ENCODE results near the gene MCTP1. TPM values are rescaled to one million over a fixed set of nuclear protein-coding genes. Genes with fewer than 3 reads are reported as not detected.

The MCTP1 gene
- total RNA-seq, 1 donor from 2014 or later = 4.6 TPM

GRCh38 chr5:94692581-94692980, 592.3 kb downstream of the MCTP1 start:
- no peak for ATAC-seq

GRCh38 chr5:94691949-94692348, 592.9 kb downstream of the MCTP1 start:
- no peak for ATAC-seq

GRCh38 chr5:94691291-94691690, 593.6 kb downstream of the MCTP1 start:
- ATAC-seq = no peak

- ATAC-seq = no peak
Measured at GRCh38 chr5:94690778-94691177, 594.1 kb downstream of the MCTP1 start.

- ATAC-seq = no peak
Measured at GRCh38 chr5:94689908-94690307, 595.0 kb downstream of the MCTP1 start.

GRCh38 chr5:94682814-94683520, 601.9 kb downstream of the MCTP1 start:
- no peak for ATAC-seq

GRCh38 chr5:94675965-94676618, 608.8 kb downstream of the MCTP1 start:
- no peak for ATAC-seq

- ATAC-seq = no peak
Measured at GRCh38 chr5:94674490-94675382, 610.2 kb downstream of the MCTP1 start.

- no peak for ATAC-seq
Measured at GRCh38 chr5:94672746-94673145, 612.1 kb downstream of the MCTP1 start.

- no peak for ATAC-seq
Measured at GRCh38 chr5:94670726-94671125, 614.2 kb downstream of the MCTP1 start.

- ATAC-seq = no peak
Measured at GRCh38 chr5:94667937-94668336, 617.0 kb downstream of the MCTP1 start.

- no peak for ATAC-seq
Measured at GRCh38 chr5:94661086-94661485, 623.8 kb downstream of the MCTP1 start.

GRCh38 chr5:94660506-94660905, 624.4 kb downstream of the MCTP1 start:
- no peak for ATAC-seq

- no peak for ATAC-seq
Measured at GRCh38 chr5:94658272-94658671, 626.6 kb downstream of the MCTP1 start.

Other genes starting within 250 kb of the MCTP1 start
- not detected for gene FAM81B, start 106.3 kb upstream of the MCTP1 start, total RNA-seq